Stimulated activated naive B cell treated with anti-CD40 and anti-IgM and Interleukin-4, amounts not matched to agents 10 μg/mL and 1 μg/mL and 100 μg/mL, for 72 hours (primary cell): ENCODE results near the gene SGK2.
"Not testable (repeated sequence)": the region's sequence is repeated elsewhere in the genome, so short reads cannot be mapped to it uniquely, and the experiment has no call there.

Experiments used
- ATAC-seq, 2 donors: fragments of 150-1000 bp; cut with Tn5 transposase; replicated peaks; 2 replicates each; pipeline ENCODE4 v1.10.0; 2021; ENCODE audit warnings: moderate library complexity in 1 of 2
- DNase-seq: peaks from one replicate; pipeline ENCODE4 v3.0.0; 2021
- H3K27ac Mint-ChIP-seq: one replicate; pipeline ENCODE4 v1.8.0; 2022; ENCODE audit warnings: mild to moderate bottlenecking, mixed read lengths
- H3K27me3 Mint-ChIP-seq, 2 donors: one replicate each; pipeline ENCODE4 v1.8.0; 2022; ENCODE audit warnings: mixed read lengths in 2 of 2
- H3K36me3 Mint-ChIP-seq, 2 donors: one replicate each; pipeline ENCODE4 v1.8.0; 2022; ENCODE audit warnings: mixed read lengths in 2 of 2, mild to moderate bottlenecking in 1 of 2
- H3K4me1 Mint-ChIP-seq, 2 donors: one replicate each; pipeline ENCODE4 v1.8.0; 2022; ENCODE audit warnings: mixed read lengths in 2 of 2, mild to moderate bottlenecking in 1 of 2
- H3K4me3 Mint-ChIP-seq, 2 donors: one replicate each; pipeline ENCODE4 v1.8.0; 2022; ENCODE audit warnings: mild to moderate bottlenecking in 2 of 2, mixed read lengths in 2 of 2, moderate library complexity in 1 of 2
- H3K9me3 Mint-ChIP-seq, 2 donors: one replicate each; pipeline ENCODE4 v1.8.0; 2022; ENCODE audit warnings: mixed read lengths in 2 of 2, mild to moderate bottlenecking in 1 of 2

SGK2 gene

DNA sequence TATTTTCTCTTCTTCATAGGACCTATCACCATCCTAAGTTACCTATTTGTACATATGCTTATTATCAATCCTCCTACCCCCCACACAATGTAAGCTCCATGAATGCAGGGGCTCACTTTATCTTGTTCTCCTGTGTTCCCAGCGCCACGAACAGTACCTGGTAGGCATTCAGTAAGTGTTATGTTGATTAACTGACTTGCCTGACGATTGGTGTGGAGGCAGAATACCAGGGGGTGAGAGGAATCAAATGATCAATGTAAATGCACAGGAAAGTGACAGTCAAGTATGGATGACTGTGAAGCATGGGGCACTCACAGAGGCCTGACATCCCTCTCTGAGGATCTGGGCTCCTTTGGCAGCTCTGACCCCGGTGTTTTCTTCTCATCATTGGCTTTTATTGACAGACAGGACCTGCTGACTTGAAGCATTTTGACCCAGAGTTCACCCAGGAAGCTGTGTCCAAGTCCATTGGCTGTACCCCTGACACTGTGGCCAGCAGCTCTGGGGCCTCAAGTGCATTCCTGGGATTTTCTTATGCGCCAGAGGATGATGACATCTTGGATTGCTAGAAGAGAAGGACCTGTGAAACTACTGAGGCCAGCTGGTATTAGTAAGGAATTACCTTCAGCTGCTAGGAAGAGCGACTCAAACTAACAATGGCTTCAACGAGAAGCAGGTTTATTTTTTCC is 25.8 kb downstream of the SGK2 start:
- DNase-seq = no peak
- Mint-ChIP-seq H3K27ac (no peak overlapping the region), H3K4me1 (peaks cover 0 to under 1% of the 10 kb centered on the region in 2 donors), H3K4me3 (no peak overlapping the region), H3K9me3 (no peaks in the 10 kb centered on the region), H3K27me3 (peaks cover 0 to 6% of the 10 kb centered on the region in 2 donors), H3K36me3 (no peaks in the 10 kb centered on the region)
- no peak for ATAC-seq

- no peak overlapping the region for H3K27ac Mint-ChIP-seq
- H3K9me3 Mint-ChIP-seq = no peaks in the 10 kb centered on the region
- DNase-seq (no peak), ATAC-seq (no peak)
- H3K27me3 Mint-ChIP-seq = peaks cover 0 to 6% of the 10 kb centered on the region in 2 donors
- H3K36me3 Mint-ChIP-seq = no peaks in the 10 kb centered on the region
- H3K4me1 Mint-ChIP-seq = peaks cover 6 to 17% of the 10 kb centered on the region in 2 donors
- no peak overlapping the region for H3K4me3 Mint-ChIP-seq
These were observed 27.8 kb downstream of the SGK2 start for GRCh38 chr20:43586641-43587040.

DNA sequence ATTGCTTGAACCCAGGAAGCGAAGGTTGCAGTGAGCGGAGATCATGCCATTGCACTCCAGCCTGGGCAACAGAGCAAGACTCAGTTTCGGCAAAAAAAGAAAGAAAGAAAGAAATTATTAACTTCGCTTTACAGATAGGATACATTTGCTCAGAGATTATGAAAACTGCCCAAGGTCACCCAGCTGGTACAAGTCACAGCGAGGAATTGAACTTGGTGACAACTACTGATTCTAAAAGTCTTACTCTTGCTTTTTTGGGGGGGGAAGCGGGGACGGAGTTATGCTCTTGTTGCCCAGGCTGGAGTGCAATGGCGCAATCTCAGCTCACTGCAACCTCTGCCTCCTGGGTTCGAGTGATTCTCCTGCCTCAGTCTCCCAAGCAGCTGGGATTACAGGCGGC is 29.7 kb downstream of the SGK2 start:
- not testable (repeated sequence) for H3K9me3 Mint-ChIP-seq, ATAC-seq, H3K4me3 Mint-ChIP-seq, DNase-seq, H3K36me3 Mint-ChIP-seq, H3K27me3 Mint-ChIP-seq, H3K27ac Mint-ChIP-seq
- H3K4me1 Mint-ChIP-seq = peaks cover 6 to 18% of the 10 kb centered on the region in 2 donors

- Mint-ChIP-seq H3K9me3 (no peaks in the 10 kb centered on the region), H3K36me3 (peaks cover 7 to 9% of the 10 kb centered on the region in 2 donors), H3K4me1 (peaks cover 6 to 18% of the 10 kb centered on the region in 2 donors), H3K27ac (peak overlapping the region; percentile 96), H3K27me3 (peaks cover 0 to 6% of the 10 kb centered on the region in 2 donors), H3K4me3 (peak overlapping the region; percentile 94 to 97)
- peak; percentile 2 to 4 for ATAC-seq
- peak; percentile 3 for DNase-seq
These were observed 31.2 kb downstream of the SGK2 start for GRCh38 chr20:43590036-43590391.

DNA sequence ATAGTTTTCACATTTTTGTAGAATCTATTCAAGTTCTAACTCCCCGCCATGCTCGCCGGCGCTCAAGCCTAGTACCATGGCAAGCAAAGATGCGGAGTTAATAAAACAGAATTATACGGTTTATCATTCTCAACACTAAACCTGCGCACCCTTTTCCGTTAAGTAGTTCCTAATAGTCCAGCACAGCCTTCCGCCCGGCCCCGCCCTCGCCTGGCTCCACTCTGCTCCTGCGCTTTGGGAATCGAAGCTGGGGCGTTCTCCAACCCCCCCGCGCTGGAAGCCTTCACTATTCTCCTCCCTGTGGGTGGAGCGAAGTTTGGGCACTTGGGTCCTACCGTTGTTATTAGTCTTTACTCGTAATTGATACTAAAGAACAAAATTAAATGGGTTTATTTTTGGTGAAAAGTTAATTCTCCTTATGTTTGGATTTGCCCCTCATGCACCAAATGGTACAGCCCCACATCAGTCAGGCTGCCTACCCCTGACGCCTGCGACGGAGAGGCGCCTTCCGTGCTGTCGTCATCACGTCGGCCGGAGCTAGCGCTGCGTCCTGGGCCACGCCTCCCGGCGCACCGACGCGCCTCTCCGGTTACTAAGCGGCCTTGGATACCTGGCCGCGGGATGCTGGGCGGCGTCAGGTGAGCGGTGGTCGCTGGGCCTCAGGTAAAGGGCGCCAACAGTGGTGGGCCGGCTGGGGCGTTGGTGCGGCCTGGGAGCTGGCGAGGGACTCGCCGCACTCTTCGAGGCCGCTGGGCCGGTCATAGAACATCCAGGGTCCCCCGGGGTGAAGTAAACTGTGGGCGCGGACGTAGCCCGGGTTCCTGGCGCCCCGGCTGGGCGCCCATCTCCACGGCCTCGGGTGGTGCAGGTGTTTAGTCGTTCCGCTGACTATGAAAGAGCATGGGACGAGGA is 31.8 kb downstream of the SGK2 start, which contains the start of gene IFT52:
Gene IFT52, plus strand, starts transcription at position 546 of the 912 bp plus-strand sequence. CDS start 3,762 bp downstream, outside the sequence.
- peak; percentile 86 for DNase-seq
- Mint-ChIP-seq H3K4me1 (peaks cover 6 to 18% of the 10 kb centered on the region in 2 donors), H3K27ac (peak within 1 kb of the TSS; percentile 96), H3K27me3 (peaks cover 0 to 6% of the 10 kb centered on the region in 2 donors), H3K4me3 (peak within 1 kb of the TSS; percentile 94 to 97), H3K9me3 (no peaks in the 10 kb centered on the region), H3K36me3 (peaks cover 7 to 11% of the 10 kb centered on the region in 2 donors)
- ATAC-seq = peak; percentile 99

- H3K4me1 Mint-ChIP-seq, ATAC-seq, H3K9me3 Mint-ChIP-seq, H3K4me3 Mint-ChIP-seq, H3K27ac Mint-ChIP-seq, H3K27me3 Mint-ChIP-seq, DNase-seq: not testable (repeated sequence)
- peaks cover 17 to 42% of the 10 kb centered on the region in 2 donors for H3K36me3 Mint-ChIP-seq
These were observed 43.1 kb downstream of the SGK2 start for GRCh38 chr20:43601960-43602359.

DNA sequence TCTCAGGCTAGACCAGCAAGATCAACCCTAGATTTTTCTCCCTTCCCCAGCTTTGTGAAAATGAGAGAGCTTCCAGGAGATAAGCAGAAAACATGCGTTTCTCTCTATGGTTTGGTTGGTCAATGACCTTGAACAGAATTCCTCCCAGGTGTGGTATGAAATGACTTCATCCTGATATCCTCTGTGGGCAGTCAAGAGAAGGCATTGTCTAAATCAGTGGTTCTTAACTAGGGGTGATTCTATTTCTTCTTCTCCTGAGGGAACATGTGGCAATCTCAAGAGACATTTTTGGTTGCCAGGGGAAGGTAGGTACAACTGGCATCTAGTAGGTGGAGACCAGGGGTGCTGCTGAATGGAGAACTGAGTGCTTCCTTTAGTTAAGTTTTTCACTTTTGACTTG is 44.3 kb downstream of the SGK2 start:
- Mint-ChIP-seq H3K27ac (no peak overlapping the region), H3K27me3 (no peaks in the 10 kb centered on the region), H3K4me1 (no peaks in the 10 kb centered on the region), H3K4me3 (no peak overlapping the region), H3K36me3 (peaks cover 21 to 37% of the 10 kb centered on the region in 2 donors), H3K9me3 (no peaks in the 10 kb centered on the region)
- no peak for DNase-seq
- no peak for ATAC-seq

DNA sequence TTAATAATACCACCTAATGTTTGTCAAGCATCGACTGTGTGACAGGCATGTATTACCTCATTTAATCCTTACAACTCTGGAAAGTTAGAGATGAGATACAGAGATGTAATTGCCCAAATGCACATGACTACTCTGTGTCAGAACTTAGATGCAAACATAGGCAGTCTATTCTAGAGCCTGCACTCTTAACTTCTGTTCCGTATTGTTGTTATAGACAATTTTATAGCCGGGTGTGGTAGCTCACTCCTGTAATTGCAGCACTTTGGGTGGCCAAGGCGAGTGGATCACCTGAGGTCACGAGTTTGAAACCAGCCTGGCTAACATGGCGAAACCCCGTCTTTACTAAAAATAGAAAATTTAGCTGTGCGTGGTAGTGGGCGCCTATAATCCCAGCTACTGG is 46.9 kb downstream of the SGK2 start:
- ATAC-seq (no peak), DNase-seq (no peak)
- Mint-ChIP-seq H3K4me1 (no peaks in the 10 kb centered on the region), H3K27me3 (no peaks in the 10 kb centered on the region), H3K36me3 (peaks cover 21 to 33% of the 10 kb centered on the region in 2 donors), H3K4me3 (no peak overlapping the region), H3K27ac (no peak overlapping the region), H3K9me3 (no peaks in the 10 kb centered on the region)

GRCh38 chr20:43607278-43607677 is 48.5 kb downstream of the SGK2 start:
- H3K36me3 Mint-ChIP-seq = peaks cover 22 to 31% of the 10 kb centered on the region in 2 donors
- not testable (repeated sequence) for DNase-seq, H3K4me1 Mint-ChIP-seq, ATAC-seq, H3K9me3 Mint-ChIP-seq, H3K27me3 Mint-ChIP-seq, H3K4me3 Mint-ChIP-seq, H3K27ac Mint-ChIP-seq

DNA sequence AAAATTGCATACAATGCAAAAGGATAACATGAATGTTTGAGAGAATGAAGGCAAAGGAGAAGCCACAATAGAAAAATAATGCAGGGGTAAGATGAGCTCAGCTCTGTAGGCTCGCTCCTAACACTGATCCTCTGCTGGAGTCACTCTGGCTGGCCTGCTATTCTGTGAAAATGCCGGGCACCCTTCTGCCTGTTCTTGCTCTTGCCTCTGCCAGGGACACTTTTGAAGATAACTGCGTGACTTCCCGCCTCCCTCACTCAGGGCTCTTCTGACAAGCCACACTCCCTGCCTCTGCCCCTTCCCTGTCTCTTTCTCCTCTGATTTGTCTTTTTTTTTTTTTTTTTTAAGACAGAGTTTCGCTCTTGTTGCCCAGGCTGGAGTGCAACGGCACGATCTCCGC is 72.8 kb downstream of the SGK2 start:
- DNase-seq (no peak), ATAC-seq (no peak)
- Mint-ChIP-seq H3K27me3 (no peaks in the 10 kb centered on the region), H3K4me3 (no peak overlapping the region), H3K27ac (no peak overlapping the region), H3K9me3 (no peaks in the 10 kb centered on the region), H3K4me1 (no peaks in the 10 kb centered on the region), H3K36me3 (peaks cover 25 to 41% of the 10 kb centered on the region in 2 donors)
